ELF-1 (cell line): ENCODE measurements around the gene TM6SF1.
A peak's percentile ranks its signal among the peaks of the same experiment; 100 is the strongest.
"Not testable (repeated sequence)": the region's sequence is repeated elsewhere in the genome, so short reads cannot be mapped to it uniquely, and the experiment has no call there.

Experiments
- DNase-seq: peaks from one replicate; pipeline ENCODE4 v3.0.0-alpha.2; 2016; ENCODE audit warnings: low read depth, low spot score

TM6SF1 gene

GRCh38 chr15:83115831-83116565, 8.6 kb downstream of the TM6SF1 start:
- no peak for DNase-seq

- peak; percentile 37 for DNase-seq
Measured at GRCh38 chr15:83118291-83118827, 10.9 kb downstream of the TM6SF1 start.

DNA sequence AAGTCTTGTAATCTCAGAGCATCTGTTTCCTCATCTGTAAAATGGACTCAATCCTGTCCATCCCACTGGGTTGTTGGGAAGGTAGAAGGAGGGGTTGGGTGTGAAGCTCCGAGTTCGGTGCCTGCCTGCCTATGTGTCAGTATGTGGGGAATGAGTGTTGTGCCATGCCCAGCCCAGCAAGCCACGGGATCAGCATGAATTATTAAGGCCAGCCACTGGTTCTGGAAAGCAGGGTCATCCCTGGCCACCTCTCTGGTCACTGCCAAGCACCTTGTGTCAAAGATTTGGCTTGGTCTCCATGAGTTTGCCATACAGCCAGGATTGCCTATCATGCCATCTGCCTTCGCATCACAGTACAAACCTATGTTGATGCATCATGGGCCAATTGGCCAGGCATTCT, 11.5 kb downstream of the TM6SF1 start:
- no peak for DNase-seq

GRCh38 chr15:83119968-83120581, 12.6 kb downstream of the TM6SF1 start:
- DNase-seq = no peak

DNA sequence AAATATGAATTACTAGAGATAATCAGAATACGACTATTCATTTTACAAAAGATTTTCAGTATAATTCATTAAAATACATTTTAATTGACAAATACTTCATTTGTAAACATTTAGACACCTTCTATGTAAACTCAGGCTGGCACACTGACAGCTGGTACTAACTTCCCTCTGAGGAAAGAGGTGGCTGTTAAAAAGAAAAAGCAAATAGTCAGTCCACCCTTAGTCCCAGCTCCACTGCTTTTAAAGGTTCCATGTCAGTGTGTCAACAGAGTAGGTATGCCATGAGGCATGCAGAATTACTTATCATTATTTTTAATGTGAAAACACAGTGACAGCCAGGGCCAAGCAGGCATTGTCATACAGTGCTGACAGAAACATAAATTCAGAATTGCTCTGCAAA, 16.1 kb downstream of the TM6SF1 start:
- no peak for DNase-seq

DNA sequence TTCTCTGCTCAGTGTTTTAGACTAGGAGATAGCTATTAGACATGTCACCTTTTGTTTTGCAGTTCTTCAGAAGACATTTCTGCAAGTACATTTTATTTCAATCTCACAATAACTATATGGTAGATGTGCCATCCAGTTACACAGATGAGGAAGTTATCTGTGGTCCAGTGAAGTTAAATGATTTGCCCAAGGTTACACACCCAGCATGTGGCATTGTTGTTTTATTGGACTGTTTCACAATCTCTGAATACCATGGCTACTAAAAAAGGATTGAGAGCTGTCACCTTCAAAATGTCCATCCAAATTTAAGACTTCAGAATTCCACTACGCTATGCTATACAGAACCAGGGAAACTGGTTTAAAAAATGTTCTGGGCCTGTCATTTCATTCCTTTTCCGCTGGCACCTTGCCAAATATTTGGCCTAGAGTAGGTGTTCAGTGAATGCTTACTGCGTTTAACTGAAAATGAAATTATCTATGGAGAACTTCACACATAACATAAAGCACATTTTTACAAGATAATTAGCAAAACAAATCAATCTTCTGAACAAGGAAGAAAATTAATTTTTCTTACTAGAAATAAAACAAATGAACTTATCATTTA, 20.2 kb downstream of the TM6SF1 start:
- no peak for DNase-seq

- no peak for DNase-seq
Measured at GRCh38 chr15:83129791-83130190, 22.3 kb downstream of the TM6SF1 start.

- no peak for DNase-seq
Measured at GRCh38 chr15:83132861-83133523, 25.5 kb downstream of the TM6SF1 start.

- not testable (repeated sequence) for DNase-seq
Measured at GRCh38 chr15:83142151-83142550, 34.7 kb downstream of the TM6SF1 start.

DNA sequence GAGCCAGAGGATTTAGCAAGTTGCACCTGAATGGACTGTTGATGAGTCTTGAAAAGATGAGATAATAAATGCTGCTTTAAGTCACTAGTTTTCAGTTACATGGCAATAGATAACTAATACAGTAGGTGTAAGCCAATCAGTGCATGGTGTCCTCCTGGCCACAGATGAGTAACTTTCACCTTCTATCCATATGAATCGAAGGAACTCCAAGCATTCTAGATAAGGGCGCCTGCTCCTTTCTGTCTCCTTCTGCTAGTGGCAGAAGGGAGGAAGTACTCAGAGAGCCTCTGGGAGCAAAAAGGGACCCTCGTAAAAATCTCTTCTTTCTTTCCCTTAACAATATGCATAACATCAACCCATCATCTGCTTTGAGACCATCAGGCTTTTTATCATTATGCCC, 37.3 kb downstream of the TM6SF1 start:
- DNase-seq = no peak

GRCh38 chr15:83153288-83153687, 45.8 kb downstream of the TM6SF1 start:
- no peak for DNase-seq

- DNase-seq = peak; percentile 5
Measured at GRCh38 chr15:83155942-83156341, 48.5 kb downstream of the TM6SF1 start.

DNA sequence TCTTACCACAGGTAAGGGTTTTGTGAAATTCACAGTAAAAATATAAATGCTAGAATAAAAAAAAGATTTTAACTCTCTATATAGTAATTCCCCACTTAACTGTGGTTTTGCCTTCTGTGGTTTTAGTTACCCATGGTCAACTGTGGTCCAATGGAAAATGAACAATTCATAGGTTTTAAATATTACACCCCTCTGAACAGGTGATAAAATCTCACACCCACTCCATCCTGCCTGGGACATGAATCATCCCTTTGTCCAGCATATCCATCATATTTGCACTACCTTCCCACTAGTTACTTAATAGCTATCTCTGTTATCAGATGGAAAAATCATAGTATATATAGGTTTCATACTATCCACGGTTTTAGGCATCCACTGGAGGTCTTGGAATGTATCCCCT, 50.9 kb downstream of the TM6SF1 start:
- DNase-seq = no peak

GRCh38 chr15:83160741-83161140, 53.3 kb downstream of the TM6SF1 start:
- no peak for DNase-seq

DNA sequence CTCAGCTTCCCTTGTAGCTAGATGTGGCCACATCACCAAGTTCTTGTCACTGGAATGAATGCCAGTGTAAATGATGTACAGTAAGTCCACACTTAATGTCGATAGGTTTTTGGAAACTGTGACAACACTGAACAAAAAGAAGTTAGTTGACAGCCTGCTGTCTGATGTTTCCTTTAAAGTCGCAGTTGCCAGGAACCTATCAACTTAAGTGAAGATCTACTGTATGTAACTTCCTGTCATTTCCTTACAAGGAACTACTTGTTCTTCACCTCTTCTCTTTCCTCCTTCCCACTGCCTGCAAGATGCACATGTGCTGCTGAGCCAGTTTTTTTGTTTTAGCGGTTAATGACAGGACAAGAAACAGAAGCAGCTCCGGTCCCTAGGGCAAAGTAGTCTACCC, 55.6 kb downstream of the TM6SF1 start:
- no peak for DNase-seq

- no peak for DNase-seq
Measured at GRCh38 chr15:83164111-83164770, 56.8 kb downstream of the TM6SF1 start.

DNA sequence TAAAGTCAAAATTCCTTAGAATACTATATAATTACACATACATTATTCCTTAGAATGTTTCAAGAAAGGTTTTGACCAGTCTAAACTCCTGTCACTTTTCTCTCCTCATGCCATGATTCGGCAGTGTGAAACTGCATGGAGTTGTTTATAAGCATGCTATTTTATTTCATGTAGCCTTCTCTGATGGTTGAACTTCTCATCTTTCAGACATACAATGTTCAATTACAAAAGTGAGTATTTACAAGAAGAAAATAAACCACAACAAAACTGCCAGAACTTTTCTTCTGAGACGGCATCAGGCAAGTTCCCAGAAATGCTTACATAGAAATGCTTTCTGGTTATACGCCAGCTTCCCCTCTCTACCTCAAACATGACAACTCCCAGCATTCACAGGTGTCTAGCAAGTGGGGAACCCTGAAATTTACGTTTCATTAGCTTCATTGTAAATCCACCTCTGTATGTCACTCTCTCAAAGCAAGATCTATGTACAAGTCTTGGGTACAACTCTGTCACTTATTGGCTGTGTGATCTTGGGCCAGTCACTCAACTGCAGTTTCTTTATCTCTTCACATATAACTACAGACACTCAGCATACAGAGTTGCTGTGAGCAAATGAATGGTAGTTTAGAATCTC, 57.4 kb downstream of the TM6SF1 start:
- no peak for DNase-seq

DNA sequence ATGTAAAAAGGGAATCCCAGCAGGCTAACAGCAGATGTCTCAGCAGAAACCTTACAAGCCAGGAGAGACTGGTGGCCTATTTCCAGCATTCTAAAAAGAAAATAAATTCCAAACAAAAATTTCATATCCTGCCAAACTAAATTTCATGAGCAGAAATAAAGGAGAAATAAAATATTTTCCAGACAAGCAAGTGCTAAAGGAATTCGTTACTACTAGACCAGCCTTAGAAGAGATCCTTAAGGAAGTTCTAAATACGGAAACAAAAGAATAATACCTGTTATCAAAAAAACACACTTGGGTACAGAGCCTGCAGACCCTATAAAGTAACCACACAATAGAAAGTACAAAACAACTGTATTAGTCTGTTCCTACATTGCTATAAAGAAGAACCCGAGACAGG, 58.8 kb downstream of the TM6SF1 start:
- no peak for DNase-seq

DNA sequence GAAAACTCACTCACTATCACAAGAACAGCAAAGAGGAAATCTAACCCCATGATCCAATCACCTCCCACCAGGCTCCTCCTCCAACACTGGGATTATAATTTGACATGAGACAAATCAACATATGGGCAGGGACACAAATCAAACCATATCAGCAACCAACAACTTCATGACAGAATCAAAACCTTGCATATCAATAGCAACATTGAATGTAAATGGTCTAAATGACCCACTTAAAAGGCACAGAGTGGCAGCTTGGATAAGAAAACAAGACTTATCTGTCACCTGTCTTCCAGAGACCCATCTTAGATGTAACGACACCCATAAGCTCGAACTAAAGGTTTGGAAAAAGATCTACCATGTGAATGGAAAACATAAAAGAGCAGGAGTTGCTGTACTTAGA, 59.4 kb downstream of the TM6SF1 start:
- no peak for DNase-seq

DNA sequence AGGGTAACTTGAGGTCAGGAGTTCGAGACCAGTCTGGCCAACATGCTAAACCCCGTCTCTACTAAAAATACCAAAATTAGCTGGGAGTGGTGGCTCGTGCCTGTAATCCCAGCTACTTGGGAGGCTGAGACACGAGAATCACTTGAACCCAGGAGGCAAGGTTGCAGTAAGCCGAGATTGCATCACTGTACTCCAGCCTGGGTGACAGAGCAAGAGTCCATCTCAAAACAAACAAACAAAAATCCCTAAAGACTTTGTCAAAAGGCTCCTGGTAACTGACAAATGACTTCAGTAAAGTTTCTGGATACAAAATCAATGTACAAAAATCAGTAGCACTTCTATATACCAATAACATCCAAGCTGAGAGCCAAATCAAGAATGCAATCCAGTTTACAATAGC, 62.1 kb downstream of the TM6SF1 start:
- not testable (repeated sequence) for DNase-seq

DNA sequence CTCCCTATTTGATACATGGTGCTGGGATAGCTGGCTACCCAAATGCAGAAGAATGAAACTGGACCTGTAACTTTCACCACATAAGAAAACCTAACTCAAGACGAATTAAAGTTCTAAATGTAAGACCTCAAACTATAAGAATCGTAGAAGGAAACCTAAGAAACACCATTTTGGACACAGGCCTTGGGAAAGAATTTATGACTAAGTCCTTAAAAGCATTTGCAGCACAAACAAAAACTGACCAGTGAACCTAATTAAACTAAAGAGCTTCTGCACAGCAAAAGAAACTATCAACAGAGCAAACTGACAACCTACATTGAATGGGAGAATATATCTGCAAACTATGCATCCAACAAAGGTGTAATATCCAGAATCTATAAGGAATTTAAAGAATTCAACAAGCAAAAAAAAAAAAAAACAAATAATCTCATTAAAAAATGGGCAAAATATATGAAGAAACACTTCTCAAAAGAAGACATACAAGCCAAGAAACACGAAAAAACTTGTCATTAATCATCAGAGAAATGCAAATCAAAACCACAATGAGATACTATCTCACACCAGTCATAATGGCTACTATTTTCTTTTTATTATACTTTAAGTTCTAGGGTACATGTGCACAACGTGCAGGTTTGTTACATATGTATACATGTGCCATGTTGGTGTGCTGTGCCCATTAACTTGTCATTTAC, 63.2 kb downstream of the TM6SF1 start:
- DNase-seq = no peak
